Measurements from ENCODE around the gene EXO5. TPM values are rescaled to one million over a fixed set of nuclear protein-coding genes. Genes with fewer than 3 reads are reported as not detected.

The EXO5 gene, protein sequence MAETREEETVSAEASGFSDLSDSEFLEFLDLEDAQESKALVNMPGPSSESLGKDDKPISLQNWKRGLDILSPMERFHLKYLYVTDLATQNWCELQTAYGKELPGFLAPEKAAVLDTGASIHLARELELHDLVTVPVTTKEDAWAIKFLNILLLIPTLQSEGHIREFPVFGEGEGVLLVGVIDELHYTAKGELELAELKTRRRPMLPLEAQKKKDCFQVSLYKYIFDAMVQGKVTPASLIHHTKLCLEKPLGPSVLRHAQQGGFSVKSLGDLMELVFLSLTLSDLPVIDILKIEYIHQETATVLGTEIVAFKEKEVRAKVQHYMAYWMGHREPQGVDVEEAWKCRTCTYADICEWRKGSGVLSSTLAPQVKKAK
- 11.5 and 15.1 TPM in 2 replicates for total RNA-seq (ENCODE audit: low replicate concordance)

DNA sequence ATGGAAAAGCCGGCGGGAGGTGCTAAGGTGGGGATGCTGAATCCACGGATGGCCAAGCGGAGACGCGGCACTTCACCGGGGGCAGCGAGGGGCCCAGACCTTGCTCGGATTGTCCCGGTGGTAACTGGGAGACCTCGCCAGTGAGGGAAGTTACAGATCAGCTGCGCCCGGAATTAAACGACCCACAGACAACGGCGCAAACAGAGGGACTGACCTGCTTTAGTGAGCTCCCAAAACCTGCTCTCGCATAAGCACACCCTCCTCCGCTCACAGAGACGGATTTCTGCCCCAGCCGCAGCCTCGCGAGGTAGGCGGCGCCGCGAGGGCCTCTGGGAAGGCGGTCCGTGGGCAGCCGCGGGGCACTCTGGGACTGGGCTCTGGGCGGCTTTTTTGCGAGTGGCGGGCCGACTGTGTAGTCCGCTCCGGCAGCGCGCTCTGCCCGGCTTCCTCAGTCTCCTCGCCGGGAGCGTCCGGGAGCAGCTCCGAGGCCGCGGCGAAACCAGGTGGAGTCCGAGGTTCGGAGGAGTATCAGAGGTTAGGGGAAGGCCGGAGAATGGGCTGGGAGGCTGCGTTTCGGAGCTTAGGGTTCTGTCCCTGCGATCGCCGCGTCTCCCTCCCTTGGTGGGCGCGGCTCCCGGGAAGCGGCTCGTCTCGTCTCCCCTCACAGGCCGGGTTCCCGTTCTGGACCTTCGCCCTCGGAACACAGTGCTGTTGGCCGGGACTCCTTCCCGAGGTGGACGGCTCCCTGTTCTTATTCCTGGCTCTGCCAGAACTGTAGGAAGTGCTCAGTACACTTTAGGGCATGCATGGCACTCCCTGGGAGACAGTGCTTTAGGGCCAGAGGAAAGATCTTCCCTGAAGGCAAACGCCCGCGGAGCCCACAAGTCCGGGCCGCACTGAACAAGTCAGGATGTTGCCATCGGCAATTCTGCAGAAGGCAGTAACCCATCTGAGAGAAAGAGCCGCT, at the start of gene EXO5:
TSS of gene EXO5 (plus strand) at position 393 of the 967 bp plus-strand sequence. CDS start 5,778 bp downstream, outside the sequence.
- TF ChIP-seq, protein P1, sequence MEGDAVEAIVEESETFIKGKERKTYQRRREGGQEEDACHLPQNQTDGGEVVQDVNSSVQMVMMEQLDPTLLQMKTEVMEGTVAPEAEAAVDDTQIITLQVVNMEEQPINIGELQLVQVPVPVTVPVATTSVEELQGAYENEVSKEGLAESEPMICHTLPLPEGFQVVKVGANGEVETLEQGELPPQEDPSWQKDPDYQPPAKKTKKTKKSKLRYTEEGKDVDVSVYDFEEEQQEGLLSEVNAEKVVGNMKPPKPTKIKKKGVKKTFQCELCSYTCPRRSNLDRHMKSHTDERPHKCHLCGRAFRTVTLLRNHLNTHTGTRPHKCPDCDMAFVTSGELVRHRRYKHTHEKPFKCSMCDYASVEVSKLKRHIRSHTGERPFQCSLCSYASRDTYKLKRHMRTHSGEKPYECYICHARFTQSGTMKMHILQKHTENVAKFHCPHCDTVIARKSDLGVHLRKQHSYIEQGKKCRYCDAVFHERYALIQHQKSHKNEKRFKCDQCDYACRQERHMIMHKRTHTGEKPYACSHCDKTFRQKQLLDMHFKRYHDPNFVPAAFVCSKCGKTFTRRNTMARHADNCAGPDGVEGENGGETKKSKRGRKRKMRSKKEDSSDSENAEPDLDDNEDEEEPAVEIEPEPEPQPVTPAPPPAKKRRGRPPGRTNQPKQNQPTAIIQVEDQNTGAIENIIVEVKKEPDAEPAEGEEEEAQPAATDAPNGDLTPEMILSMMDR (IDR thresholded peaks at IDR 0.05; ENCODE audit: insufficient read depth, low read length), result no peak
- DNase-seq (ENCODE audit: low read depth), result peak; percentile 69
- peak within 1 kb of the TSS; percentile 84 for H3K4me3 ChIP-seq (ENCODE audit: low read depth, low read length)

DNA sequence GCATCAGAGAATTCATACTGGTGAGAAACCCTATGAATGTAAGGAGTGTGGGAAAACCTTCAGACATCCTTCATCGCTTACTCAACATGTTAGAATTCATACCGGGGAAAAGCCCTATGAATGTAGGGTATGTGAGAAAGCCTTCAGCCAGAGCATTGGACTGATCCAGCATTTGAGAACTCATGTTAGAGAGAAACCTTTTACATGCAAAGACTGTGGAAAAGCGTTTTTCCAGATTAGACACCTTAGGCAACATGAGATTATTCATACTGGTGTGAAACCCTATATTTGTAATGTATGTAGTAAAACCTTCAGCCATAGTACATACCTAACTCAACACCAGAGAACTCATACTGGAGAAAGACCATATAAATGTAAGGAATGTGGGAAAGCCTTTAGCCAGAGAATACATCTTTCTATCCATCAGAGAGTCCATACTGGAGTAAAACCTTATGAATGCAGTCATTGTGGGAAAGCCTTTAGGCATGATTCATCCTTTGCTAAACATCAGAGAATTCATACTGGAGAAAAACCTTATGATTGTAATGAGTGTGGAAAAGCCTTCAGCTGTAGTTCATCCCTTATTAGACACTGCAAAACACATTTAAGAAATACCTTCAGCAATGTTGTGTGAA, 45.5 kb upstream of the EXO5 start:
- DNase-seq (ENCODE audit: low read depth), result peak; percentile 9
- TF ChIP-seq, protein P1 (IDR thresholded peaks at IDR 0.05; ENCODE audit: insufficient read depth, low read length), result no peak
- H3K4me3 ChIP-seq (ENCODE audit: low read depth, low read length), result no peak overlapping the region

DNA sequence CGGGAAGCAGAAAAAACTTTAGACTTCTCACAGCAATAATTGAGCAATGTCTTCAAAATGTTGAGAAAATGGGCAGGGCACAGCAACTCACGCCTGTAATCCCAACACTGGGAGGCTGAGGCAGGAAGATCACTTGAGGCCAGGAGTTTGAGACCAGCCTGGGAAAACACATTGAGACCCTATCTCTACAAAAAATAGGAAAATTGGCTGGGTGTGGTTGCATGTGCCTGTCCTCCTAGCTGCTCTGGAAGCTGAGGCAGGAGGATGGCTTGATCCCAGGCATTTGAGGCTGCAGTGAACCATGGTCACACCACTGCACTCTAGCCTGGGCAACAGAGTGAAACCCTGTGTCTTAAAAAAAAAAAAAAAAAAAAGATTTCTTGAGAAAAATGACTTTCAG, 39.2 kb upstream of the EXO5 start:
- DNase-seq (ENCODE audit: low read depth), result no peak
- no peak overlapping the region for H3K4me3 ChIP-seq (ENCODE audit: low read depth, low read length)
- TF ChIP-seq, protein P1 (IDR thresholded peaks at IDR 0.05; ENCODE audit: insufficient read depth, low read length), result no peak

DNA sequence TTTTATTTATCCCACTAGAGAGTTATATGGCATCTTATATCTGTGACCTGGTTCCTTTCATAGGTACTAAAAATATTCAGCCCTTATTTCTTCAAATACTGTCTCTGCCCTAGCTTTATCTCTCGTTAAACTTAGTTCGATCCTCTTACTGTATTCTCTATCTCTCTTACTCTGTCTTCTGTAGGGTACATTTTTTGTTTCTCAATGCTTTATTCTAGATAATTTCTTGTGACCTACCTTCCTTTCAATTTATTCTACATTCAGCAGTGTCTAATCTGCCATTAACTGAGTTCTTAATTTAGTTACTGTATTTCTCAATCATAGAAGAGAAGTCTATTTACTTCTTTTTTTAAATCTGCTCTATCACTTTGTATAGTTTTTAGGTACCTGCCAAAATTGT, 33.3 kb upstream of the EXO5 start:
- TF ChIP-seq, protein P1 (IDR thresholded peaks at IDR 0.05; ENCODE audit: insufficient read depth, low read length), result no peak
- DNase-seq (ENCODE audit: low read depth), result no peak
- H3K4me3 ChIP-seq (ENCODE audit: low read depth, low read length), result no peak overlapping the region

DNA sequence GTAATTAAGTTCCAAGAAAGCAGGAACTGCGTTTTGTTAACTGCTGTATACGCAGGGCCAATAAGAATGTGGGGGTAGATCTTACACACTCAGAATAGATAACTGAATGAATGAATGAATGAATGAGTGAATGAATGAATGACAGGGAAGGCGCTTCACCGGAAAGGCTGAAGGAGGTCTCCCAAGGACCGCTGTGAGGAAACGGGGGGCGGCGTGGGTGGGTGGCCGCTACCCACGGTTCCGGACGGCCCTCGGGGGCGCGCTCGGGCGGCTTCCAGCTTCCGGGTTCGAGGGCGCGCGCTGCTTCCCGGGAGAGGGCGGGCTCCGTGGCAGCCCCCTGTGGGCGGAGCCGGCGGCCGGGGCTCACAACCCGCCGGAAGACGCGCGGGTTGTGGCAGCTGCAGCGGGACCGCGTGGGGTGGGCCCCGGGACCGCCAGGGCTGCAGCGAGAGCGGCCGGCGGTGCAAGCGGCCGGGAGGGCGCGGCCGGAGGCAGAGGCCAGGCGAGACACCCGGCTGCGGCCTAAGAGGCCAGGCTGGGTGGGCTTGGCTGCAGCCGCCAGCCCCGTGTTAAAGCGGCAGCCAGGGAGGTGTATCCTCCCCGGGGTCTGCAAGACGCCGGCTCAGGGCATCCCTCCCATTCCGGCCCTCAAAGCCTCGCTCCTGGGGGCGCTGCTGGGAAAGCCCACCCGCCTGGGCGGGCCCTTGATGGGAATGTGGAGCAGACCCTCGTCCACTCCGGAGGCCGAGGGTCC, 31.5 kb upstream of the EXO5 start, which contains the start of gene ZFP69:
TSS of gene ZFP69 (plus strand) at position 367 of the 754 bp plus-strand sequence. CDS start 2,072 bp downstream, outside the sequence.
- H3K4me3 ChIP-seq (ENCODE audit: low read depth, low read length), result peak within 1 kb of the TSS; percentile 78
- DNase-seq (ENCODE audit: low read depth), result peak; percentile 45

More for the DNA sequence above, 31.5 kb upstream of the EXO5 start, which contains the start of gene ZFP69:
- TF ChIP-seq, protein P1 (IDR thresholded peaks at IDR 0.05; ENCODE audit: insufficient read depth, low read length), result no peak

All from fibroblast of the aortic adventitia (primary cell).